Measurements from ENCODE around the gene TRIM67. TPM values are rescaled to one million over a fixed set of nuclear protein-coding genes. Genes with fewer than 3 reads are reported as not detected.

Gene TRIM67
- total and polyA plus RNA-seq, 9 of the 15 experiments (the other 6 are each of a cell fraction or from before 2014, with no cell fraction given), result 0.04 to 0.60 (median 0.31) TPM

DNA sequence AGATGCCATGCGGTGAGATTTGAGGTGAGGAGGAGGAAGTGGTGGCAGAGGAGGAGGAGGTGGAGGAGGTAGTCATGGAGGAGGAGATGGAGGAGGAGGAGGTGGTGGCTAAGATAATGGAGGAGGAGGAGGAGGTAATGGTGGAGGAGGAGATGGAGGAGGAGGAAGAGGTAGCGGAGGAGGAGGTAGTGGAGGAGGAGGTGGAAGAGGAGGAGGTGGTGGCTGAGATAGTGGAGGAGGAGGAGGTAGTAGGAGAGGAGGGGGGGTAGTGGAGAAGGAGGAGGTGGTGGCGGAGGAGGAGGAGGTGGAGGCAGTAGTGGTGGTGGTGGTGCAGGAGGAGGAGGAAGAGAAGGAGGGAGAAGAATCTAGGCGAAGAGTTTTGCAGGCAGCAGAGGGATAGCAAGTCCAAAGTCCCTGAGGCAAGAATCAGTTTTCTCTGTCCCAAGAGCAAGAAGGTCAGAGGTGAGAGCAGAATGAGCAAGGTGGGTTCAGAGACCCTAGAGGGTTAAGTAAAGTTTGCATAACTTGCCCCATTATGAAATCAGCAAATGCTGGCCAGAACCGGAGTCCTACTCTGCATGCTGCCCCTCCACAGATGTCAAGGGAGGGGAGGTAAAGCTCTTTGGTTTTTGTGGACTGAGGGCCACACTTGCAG lies 40.2 kb downstream of the TRIM67 start (continued):
- peak; percentile 73; the same call in 1 of the 2 replicates for TF ChIP-seq MTA1 (IDR thresholded peaks at IDR 0.05; ENCODE audit: borderline replicate concordance)
- TF ChIP-seq, protein P1, sequence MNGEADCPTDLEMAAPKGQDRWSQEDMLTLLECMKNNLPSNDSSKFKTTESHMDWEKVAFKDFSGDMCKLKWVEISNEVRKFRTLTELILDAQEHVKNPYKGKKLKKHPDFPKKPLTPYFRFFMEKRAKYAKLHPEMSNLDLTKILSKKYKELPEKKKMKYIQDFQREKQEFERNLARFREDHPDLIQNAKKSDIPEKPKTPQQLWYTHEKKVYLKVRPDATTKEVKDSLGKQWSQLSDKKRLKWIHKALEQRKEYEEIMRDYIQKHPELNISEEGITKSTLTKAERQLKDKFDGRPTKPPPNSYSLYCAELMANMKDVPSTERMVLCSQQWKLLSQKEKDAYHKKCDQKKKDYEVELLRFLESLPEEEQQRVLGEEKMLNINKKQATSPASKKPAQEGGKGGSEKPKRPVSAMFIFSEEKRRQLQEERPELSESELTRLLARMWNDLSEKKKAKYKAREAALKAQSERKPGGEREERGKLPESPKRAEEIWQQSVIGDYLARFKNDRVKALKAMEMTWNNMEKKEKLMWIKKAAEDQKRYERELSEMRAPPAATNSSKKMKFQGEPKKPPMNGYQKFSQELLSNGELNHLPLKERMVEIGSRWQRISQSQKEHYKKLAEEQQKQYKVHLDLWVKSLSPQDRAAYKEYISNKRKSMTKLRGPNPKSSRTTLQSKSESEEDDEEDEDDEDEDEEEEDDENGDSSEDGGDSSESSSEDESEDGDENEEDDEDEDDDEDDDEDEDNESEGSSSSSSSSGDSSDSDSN (IDR thresholded peaks at IDR 0.05; ENCODE audit: borderline replicate concordance in 1 of 2, low read depth in 2 of 2, low read length in 2 of 2), result peak in 1 of 2 experiments; percentile 63; a peak in 1 of 4 replicates
- TF ChIP-seq ATF7 (IDR thresholded peaks at IDR 0.05), result 0 out of 2 replicates have a peak, but pooled peaks have one; percentile 15
- peak; percentile 97 for TF ChIP-seq EGR1 (conservative IDR thresholded peaks at IDR 0.05)
- TF ChIP-seq ZNF263 (CRISPR knock-in tag; IDR thresholded peaks at IDR 0.05; ENCODE audit: borderline replicate concordance), result peak; percentile 99
- TF ChIP-seq, protein P2, sequence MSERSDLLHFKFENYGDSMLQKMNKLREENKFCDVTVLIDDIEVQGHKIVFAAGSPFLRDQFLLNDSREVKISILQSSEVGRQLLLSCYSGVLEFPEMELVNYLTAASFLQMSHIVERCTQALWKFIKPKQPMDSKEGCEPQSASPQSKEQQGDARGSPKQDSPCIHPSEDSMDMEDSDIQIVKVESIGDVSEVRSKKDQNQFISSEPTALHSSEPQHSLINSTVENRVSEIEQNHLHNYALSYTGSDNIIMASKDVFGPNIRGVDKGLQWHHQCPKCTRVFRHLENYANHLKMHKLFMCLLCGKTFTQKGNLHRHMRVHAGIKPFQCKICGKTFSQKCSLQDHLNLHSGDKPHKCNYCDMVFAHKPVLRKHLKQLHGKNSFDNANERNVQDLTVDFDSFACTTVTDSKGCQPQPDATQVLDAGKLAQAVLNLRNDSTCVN (CRISPR knock-in tag; IDR thresholded peaks at IDR 0.05), result peak; percentile 89
- 0 out of 2 replicates have a peak, but pooled peaks have one; percentile 10 for TF ChIP-seq ZEB2 (IDR thresholded peaks at IDR 0.05)
- no peak for TF ChIP-seq MECOM (CRISPR knock-in tag; IDR thresholded peaks at IDR 0.05)
- TF ChIP-seq ZBTB7A (IDR thresholded peaks at IDR 0.05; ENCODE audit: borderline replicate concordance, control insufficient read depth, low read depth, low read length), result peak; percentile 71
- 0 out of 2 replicates have a peak, but pooled peaks have one; percentile 62 for TF ChIP-seq EHMT2 (IDR thresholded peaks at IDR 0.05)
- TF ChIP-seq ZFP36 (IDR thresholded peaks at IDR 0.05; ENCODE audit: low read depth, low read length, partially characterized antibody), result peak; percentile 71
- no peak for TF ChIP-seq STAT5B (CRISPR knock-in tag; IDR thresholded peaks at IDR 0.05)
- peak; percentile 38 for TF ChIP-seq CBFA2T2 (conservative IDR thresholded peaks at IDR 0.05)
- TF ChIP-seq, protein P3, sequence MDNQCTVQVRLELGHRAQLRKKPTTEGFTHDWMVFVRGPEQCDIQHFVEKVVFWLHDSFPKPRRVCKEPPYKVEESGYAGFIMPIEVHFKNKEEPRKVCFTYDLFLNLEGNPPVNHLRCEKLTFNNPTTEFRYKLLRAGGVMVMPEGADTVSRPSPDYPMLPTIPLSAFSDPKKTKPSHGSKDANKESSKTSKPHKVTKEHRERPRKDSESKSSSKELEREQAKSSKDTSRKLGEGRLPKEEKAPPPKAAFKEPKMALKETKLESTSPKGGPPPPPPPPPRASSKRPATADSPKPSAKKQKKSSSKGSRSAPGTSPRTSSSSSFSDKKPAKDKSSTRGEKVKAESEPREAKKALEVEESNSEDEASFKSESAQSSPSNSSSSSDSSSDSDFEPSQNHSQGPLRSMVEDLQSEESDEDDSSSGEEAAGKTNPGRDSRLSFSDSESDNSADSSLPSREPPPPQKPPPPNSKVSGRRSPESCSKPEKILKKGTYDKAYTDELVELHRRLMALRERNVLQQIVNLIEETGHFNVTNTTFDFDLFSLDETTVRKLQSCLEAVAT (IDR thresholded peaks at IDR 0.05), result peak; percentile 74 to 88; a peak in 3 of 4 replicates
- TF ChIP-seq, protein P4, sequence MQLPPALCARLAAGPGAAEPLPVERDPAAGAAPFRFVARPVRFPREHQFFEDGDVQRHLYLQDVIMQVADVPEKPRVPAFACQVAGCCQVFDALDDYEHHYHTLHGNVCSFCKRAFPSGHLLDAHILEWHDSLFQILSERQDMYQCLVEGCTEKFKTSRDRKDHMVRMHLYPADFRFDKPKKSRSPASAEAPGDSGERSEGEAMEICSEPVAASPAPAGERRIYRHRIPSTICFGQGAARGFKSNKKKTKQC (CRISPR knock-in tag; IDR thresholded peaks at IDR 0.05), result peak; percentile 2; the same call in 1 of the 2 replicates
- TF ChIP-seq KDM1A (IDR thresholded peaks at IDR 0.05), result peak in 1 of 2 experiments; percentile 63; a peak in 2 of 4 replicates
- no peak for TF ChIP-seq ZNF445 (CRISPR knock-in tag; IDR thresholded peaks at IDR 0.05; ENCODE audit: low read depth)
- TF ChIP-seq ELF4 (CRISPR knock-in tag; IDR thresholded peaks at IDR 0.05), result peak; percentile 94

Data from K562 (cell line).